ENCODE measurements around the gene CSNK2A2. TPM values are rescaled to one million over a fixed set of nuclear protein-coding genes. Genes with fewer than 3 reads are reported as not detected.

The CSNK2A2 gene
- polyA plus RNA-seq, 2 of the 4 experiments (the other 2 are of a cell fraction): 42.5 to 47.6 TPM

GRCh38 chr16:58138852-58139251 is 59.1 kb downstream of the CSNK2A2 start:
- TF ChIP-seq FOXS1 (CRISPR knock-in tag; IDR thresholded peaks at IDR 0.05) (no peak), BCL3 (IDR thresholded peaks at IDR 0.05) (no peak), CEBPB (IDR thresholded peaks at IDR 0.05) (no peak)
- Histone ChIP-seq H3K4me1 (no peaks in the 10 kb centered on the region), H3K27ac (no peak overlapping the region), H3K4me3 (no peak overlapping the region), H3K9me3 (peaks cover 49% of the 10 kb centered on the region), H3K4me2 (no peak overlapping the region)
- ATAC-seq: no peak
- no peak for FAIRE-seq
- POLR2A ChIA-PET: no interaction called here
- DNase-seq (ENCODE audit: low read depth in 1 of 2, low spot score in 1 of 2): no peak
- CTCF ChIA-PET: no interaction called here

DNA sequence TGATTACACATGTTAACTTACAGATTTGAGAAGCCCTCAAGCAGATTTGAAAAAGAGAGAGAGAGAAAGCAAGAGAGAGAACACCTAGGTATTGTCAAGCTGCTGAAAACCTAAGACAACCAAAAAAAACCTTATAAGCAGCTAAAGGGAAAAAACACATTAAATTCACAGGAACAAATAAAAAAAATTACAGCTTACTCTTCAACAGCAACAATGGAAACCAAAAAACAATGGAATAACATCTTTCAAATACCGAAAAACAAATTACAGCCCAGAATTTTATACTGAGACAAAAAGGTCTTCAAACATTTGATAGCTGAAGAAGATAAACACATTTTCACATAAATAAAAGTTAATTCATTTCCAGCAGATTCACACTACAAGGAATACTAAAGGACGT is 60.3 kb downstream of the CSNK2A2 start:
- ATAC-seq (no peak), FAIRE-seq (no peak), DNase-seq (ENCODE audit: low read depth in 1 of 2, low spot score in 1 of 2) (no peak)
- TF ChIP-seq PBX3 (IDR thresholded peaks at IDR 0.05) (no peak), HDAC2 (IDR thresholded peaks at IDR 0.05) (no peak), HOXB13 (CRISPR knock-in tag; IDR thresholded peaks at IDR 0.05; ENCODE audit: low read depth) (no peak), MAX (IDR thresholded peaks at IDR 0.05) (no peak), E2F6 (IDR thresholded peaks at IDR 0.05; ENCODE audit: borderline replicate concordance, low read depth) (no peak), ZSCAN20 (CRISPR knock-in tag; IDR thresholded peaks at IDR 0.05) (no peak)
- TF ChIP-seq, protein P1, sequence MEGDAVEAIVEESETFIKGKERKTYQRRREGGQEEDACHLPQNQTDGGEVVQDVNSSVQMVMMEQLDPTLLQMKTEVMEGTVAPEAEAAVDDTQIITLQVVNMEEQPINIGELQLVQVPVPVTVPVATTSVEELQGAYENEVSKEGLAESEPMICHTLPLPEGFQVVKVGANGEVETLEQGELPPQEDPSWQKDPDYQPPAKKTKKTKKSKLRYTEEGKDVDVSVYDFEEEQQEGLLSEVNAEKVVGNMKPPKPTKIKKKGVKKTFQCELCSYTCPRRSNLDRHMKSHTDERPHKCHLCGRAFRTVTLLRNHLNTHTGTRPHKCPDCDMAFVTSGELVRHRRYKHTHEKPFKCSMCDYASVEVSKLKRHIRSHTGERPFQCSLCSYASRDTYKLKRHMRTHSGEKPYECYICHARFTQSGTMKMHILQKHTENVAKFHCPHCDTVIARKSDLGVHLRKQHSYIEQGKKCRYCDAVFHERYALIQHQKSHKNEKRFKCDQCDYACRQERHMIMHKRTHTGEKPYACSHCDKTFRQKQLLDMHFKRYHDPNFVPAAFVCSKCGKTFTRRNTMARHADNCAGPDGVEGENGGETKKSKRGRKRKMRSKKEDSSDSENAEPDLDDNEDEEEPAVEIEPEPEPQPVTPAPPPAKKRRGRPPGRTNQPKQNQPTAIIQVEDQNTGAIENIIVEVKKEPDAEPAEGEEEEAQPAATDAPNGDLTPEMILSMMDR (IDR thresholded peaks at IDR 0.05): no peak
- Histone ChIP-seq H3K9me3 (peaks cover 49% of the 10 kb centered on the region), H3K4me1 (no peaks in the 10 kb centered on the region), H3K27ac (no peak overlapping the region), H3K4me3 (no peak overlapping the region), H3K4me2 (no peak overlapping the region)
- WGBS (ENCODE audit: missing lambda C conversion rate): 33% methylated on average over 2 of the region's 2 CpGs
- ChIA-PET CTCF (interaction anchor here (1.4 kb wide), 1 partner anchor 61 kb away, joined by 3 read pairs; the partner anchor contains the start of gene CSNK2A2), POLR2A (interaction anchor here (1.2 kb wide), 1 partner anchor 8 kb away, joined by 6 read pairs; the partner anchor contains the start of gene CFAP20)

DNA sequence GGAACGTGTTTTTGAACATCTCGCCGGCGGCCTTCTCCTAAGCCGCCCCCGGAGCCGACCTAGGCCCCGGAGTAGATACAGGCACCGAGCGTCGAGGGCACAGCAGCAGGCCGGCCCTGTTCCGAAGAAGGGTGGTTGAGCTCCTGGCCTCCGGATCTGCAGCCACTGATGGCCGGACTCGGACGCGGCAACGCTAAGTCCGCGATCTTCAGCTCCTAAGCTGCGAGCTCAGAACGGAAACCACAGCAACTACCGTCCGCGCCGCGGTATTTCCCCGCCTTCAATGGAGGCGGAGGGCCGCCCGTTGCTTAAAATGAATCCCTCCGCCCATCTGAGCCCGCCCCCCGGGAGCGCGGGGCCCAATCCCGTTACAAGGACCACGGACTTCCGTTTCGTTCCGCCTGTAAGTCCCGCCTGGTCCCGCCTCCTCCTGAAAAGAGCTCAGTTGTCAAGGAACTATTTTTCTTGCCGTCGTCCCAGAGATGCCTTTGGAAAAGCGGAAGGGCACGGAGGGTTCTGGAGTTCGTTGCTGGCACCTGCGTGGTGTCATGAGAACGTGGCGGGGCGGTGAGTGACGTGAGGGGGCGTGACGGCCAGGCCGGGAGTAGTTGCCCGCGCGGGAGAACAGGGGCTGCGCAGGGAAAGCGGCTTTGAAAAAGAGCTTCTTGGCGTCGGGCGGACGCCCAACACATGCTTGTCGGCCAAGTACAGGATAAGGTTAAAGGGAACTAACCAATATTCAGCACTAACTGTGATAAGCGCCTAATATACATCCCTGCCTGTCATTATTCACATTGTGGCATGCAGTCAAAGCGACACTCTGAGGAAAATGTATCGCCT is 68.6 kb downstream of the CSNK2A2 start, which contains the start of gene CFAP20:
Gene CFAP20, minus strand, starts transcription at position 285 of the 840 bp plus-strand sequence. Its CDS starts 266 bp downstream, at position 19.
- Histone ChIP-seq H3K27ac (peak within 1 kb of the TSS; percentile 85 to 88), H3K4me1 (peaks cover 21% of the 10 kb centered on the region), H3K9me3 (peaks cover 7% of the 10 kb centered on the region), H3K4me3 (peak within 1 kb of the TSS; percentile 96), H3K4me2 (peak within 1 kb of the TSS; percentile 96)
- ATAC-seq (peak; percentile 92 to 96), FAIRE-seq (no peak), DNase-seq (ENCODE audit: low read depth in 1 of 2, low spot score in 1 of 2) (peak; percentile 91 to 100)
- ChIA-PET CTCF (interaction anchor here (0.7 to 3.8 kb wide), 7 partner anchors 7 to 439 kb away, joined by 3 to 29 read pairs (median 4); partner anchors contain the start of gene MMP15), POLR2A (interaction anchor here (0.6 to 1.4 kb wide), 20 partner anchors 8 to 394 kb away, joined by 3 to 13 read pairs (median 4); partner anchors contain the start of genes GINS3, KATNB1, MMP15 and USB1)
- WGBS (ENCODE audit: missing lambda C conversion rate): 3% methylated on average over 57 of the region's 70 CpGs
- no peak for TF ChIP-seq CBX2 (IDR thresholded peaks at IDR 0.05; ENCODE audit: borderline replicate concordance, low read depth)
- no peak for TF ChIP-seq RAD21 (conservative IDR thresholded peaks at IDR 0.05 in 1 of 2, IDR thresholded peaks at IDR 0.05 in 1 of 2)
- TF ChIP-seq FOXS1 (CRISPR knock-in tag; IDR thresholded peaks at IDR 0.05): 0 out of 2 replicates have a peak, but pooled peaks have one; percentile 43
- peak; percentile 77; the same call in 1 of the 2 replicates for TF ChIP-seq MYC (IDR thresholded peaks at IDR 0.05; ENCODE audit: borderline replicate concordance, low read length)
- no peak for TF ChIP-seq SREBF2 (IDR thresholded peaks at IDR 0.05)
- no peak for TF ChIP-seq JUNB (IDR thresholded peaks at IDR 0.05)
- 0 out of 2 replicates have a peak, but pooled peaks have one; percentile 30 for TF ChIP-seq ZSCAN20 (CRISPR knock-in tag; IDR thresholded peaks at IDR 0.05)
- no peak for TF ChIP-seq EP300 (IDR thresholded peaks at IDR 0.05)
- peak; percentile 88 for TF ChIP-seq HOXB5 (CRISPR knock-in tag; IDR thresholded peaks at IDR 0.05)
- TF ChIP-seq, protein P2, sequence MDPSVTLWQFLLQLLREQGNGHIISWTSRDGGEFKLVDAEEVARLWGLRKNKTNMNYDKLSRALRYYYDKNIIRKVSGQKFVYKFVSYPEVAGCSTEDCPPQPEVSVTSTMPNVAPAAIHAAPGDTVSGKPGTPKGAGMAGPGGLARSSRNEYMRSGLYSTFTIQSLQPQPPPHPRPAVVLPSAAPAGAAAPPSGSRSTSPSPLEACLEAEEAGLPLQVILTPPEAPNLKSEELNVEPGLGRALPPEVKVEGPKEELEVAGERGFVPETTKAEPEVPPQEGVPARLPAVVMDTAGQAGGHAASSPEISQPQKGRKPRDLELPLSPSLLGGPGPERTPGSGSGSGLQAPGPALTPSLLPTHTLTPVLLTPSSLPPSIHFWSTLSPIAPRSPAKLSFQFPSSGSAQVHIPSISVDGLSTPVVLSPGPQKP (IDR thresholded peaks at IDR 0.05; ENCODE audit: low read depth, low read length): no peak
- no peak for TF ChIP-seq HOXB13 (CRISPR knock-in tag; IDR thresholded peaks at IDR 0.05; ENCODE audit: low read depth)
- TF ChIP-seq, protein P3, sequence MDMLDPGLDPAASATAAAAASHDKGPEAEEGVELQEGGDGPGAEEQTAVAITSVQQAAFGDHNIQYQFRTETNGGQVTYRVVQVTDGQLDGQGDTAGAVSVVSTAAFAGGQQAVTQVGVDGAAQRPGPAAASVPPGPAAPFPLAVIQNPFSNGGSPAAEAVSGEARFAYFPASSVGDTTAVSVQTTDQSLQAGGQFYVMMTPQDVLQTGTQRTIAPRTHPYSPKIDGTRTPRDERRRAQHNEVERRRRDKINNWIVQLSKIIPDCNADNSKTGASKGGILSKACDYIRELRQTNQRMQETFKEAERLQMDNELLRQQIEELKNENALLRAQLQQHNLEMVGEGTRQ (IDR thresholded peaks at IDR 0.05): no peak
- no peak for TF ChIP-seq NPAS2 (CRISPR knock-in tag; IDR thresholded peaks at IDR 0.05; ENCODE audit: borderline replicate concordance)
- peak; percentile 79 for TF ChIP-seq BHLHE40 (IDR thresholded peaks at IDR 0.05; ENCODE audit: low read depth, low read length)
- TF ChIP-seq POLR2AphosphoS2 (conservative IDR thresholded peaks at IDR 0.05; ENCODE audit: low read length): no peak
- no peak for TF ChIP-seq HEYL (CRISPR knock-in tag; IDR thresholded peaks at IDR 0.05)

Measured in A549 (cell line).